Mesendoderm (in vitro differentiated cells): ENCODE results near the gene C3orf20.

Experiments used
- DNase-seq: peaks from one replicate; pipeline ENCODE4 v3.0.0; 2013
- H2AK5ac ChIP-seq: 2 replicates; pipeline ENCODE4 v1.6.1; 2013; ENCODE audit warnings: low read length, inconsistent platforms
- H2BK120ac ChIP-seq: 2 replicates; pipeline ENCODE4 v1.6.1; 2013; ENCODE audit warnings: low read depth, mild to moderate bottlenecking, low read length, moderate library complexity, mixed read lengths
- H2BK15ac ChIP-seq: replicated peaks from 2 replicates; pipeline ENCODE4 v1.6.1; 2013; ENCODE audit warnings: low read depth, mild to moderate bottlenecking, moderate library complexity
- H2BK5ac ChIP-seq: 2 replicates; pipeline ENCODE4 v1.6.1; 2013; ENCODE audit warnings: low read length, inconsistent platforms
- H3K18ac ChIP-seq: 2 replicates; pipeline ENCODE4 v1.6.1; 2013; ENCODE audit warnings: mild to moderate bottlenecking, low read length, mixed read lengths
- H3K23ac ChIP-seq: one replicate; pipeline ENCODE4 v1.6.1; 2013; ENCODE audit warnings: low read length
- H3K27ac ChIP-seq: 2 replicates; pipeline ENCODE4 v1.5.1; 2013; ENCODE audit warnings: low read depth, mild to moderate bottlenecking, inconsistent platforms, low read length, moderate library complexity
- H3K27me3 ChIP-seq: 2 replicates; pipeline ENCODE4 v1.6.1; 2013; ENCODE audit warnings: low read length, control low read depth, mild to moderate bottlenecking, inconsistent platforms; ENCODE audit not compliant: insufficient read depth, poor library complexity
- H3K36me3 ChIP-seq: 2 replicates; pipeline ENCODE4 v1.6.1; 2013; ENCODE audit warnings: low read length, inconsistent platforms; ENCODE audit not compliant: control insufficient read depth, insufficient read depth
- H3K4ac ChIP-seq: one replicate; pipeline ENCODE4 v1.6.1; 2013; ENCODE audit warnings: low read depth, mild to moderate bottlenecking, low read length, moderate library complexity
- H3K4me1 ChIP-seq: 2 replicates; pipeline ENCODE4 v1.6.1; 2013; ENCODE audit warnings: low read depth, low read length, inconsistent platforms; ENCODE audit not compliant: control insufficient read depth
- H3K4me2 ChIP-seq: 2 replicates; pipeline ENCODE4 v1.6.1; 2013; ENCODE audit warnings: low read length
- H3K4me3 ChIP-seq: 2 replicates; pipeline ENCODE4 v1.5.1; 2013; ENCODE audit warnings: mild to moderate bottlenecking, low read length
- H3K56ac ChIP-seq: one replicate; pipeline ENCODE4 v1.6.1; 2013; ENCODE audit warnings: low read length
- H3K79me1 ChIP-seq: 2 replicates; pipeline ENCODE4 v1.6.1; 2013; ENCODE audit warnings: low read length, inconsistent platforms
- H3K79me2 ChIP-seq: 2 replicates; pipeline ENCODE4 v1.6.1; 2013; ENCODE audit warnings: mild to moderate bottlenecking, low read length; ENCODE audit not compliant: control insufficient read depth, insufficient read depth
- H3K9ac ChIP-seq: 2 replicates; pipeline ENCODE4 v1.6.1; 2013; ENCODE audit warnings: low read length, inconsistent platforms
- H4K5ac ChIP-seq: one replicate; pipeline ENCODE4 v1.6.1; 2013; ENCODE audit warnings: low read length
- H4K8ac ChIP-seq: one replicate; pipeline ENCODE4 v1.6.1; 2013; ENCODE audit warnings: low read depth, mild to moderate bottlenecking, control low read depth, low read length, moderate library complexity
- WGBS: extraction: QIAGEN DNeasy Blood & Tissue Kit; methylation state at CpG from one replicate; pipeline ENCODE4 v1.1.7; 2013; ENCODE audit warnings: low lambda C conversion rate, missing lambda C conversion rate; ENCODE audit not compliant: insufficient coverage; ENCODE audit errors: extremely low coverage; 5-methylcytosine and 5-hydroxymethylcytosine counted together

C3orf20 gene

DNA sequence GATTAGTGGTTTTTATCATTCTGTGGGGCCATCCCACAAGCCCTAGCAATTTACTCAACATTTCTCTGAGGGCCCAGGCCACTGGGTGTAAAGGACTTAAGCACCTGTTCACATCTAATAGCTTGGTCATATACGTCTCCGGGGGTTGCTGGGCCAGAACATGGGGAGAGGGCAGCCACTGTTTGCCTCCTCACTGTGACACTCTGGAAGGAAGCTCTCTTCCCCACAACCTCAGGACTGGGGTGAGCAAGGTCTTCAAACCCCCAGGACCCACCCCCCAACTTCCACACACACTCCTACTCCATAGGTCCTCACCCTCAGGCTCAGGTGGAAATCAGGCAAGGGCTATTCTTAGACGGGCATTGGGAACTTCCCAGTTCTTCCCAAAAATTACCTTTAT lies 28.9 kb downstream of the C3orf20 start:
- Histone ChIP-seq H3K4me1 (no peaks in the 10 kb centered on the region), H3K4me2 (no peak overlapping the region), H3K79me1 (no peaks in the 10 kb centered on the region), H4K5ac (no peak overlapping the region), H2BK15ac (no peak overlapping the region), H3K36me3 (no peaks in the 10 kb centered on the region), H3K18ac (no peak overlapping the region), H3K79me2 (no peaks in the 10 kb centered on the region), H2AK5ac (no peak overlapping the region), H3K27me3 (no peaks in the 10 kb centered on the region), H2BK5ac (no peak overlapping the region), H4K8ac (no peak overlapping the region), H3K23ac (no peak overlapping the region), H3K4ac (no peak overlapping the region), H3K56ac (no peak overlapping the region), H3K9ac (no peak overlapping the region), H3K27ac (no peak overlapping the region), H2BK120ac (no peak overlapping the region), H3K4me3 (no peak overlapping the region)
- WGBS = no CpG with 5 or more reads among the region's 3 CpGs
- no peak for DNase-seq

DNA sequence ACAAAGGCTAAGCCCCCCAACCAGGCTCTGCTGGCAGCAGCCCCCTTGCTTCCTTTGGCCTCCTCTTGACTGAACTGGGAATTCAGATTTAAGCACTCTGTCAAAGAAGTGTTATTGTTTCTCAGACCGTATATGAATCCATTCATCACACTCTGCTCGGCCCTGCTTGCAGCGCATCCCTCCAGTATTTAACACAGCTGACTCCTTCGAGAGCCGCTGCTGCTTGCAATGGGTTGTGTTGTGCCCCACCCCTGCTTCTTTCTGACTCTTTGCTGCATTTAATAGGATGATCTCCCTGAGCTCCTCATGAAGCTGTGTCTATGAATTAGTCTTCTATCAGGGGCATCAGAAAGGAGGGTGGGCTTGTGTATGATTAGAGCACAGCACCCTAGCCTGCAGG lies 31.2 kb downstream of the C3orf20 start:
- H3K4me1 ChIP-seq = no peaks in the 10 kb centered on the region
- no peak overlapping the region for H3K4me2 ChIP-seq
- WGBS = no CpG with 5 or more reads among the region's 5 CpGs
- H3K27ac ChIP-seq = no peak overlapping the region
- H2BK120ac ChIP-seq = no peak overlapping the region
- no peak overlapping the region for H2BK5ac ChIP-seq
- no peaks in the 10 kb centered on the region for H3K27me3 ChIP-seq
- H4K5ac ChIP-seq = no peak overlapping the region
- no peak overlapping the region for H3K18ac ChIP-seq
- no peak overlapping the region for H3K23ac ChIP-seq
- H2AK5ac ChIP-seq = no peak overlapping the region
- H3K9ac ChIP-seq = no peak overlapping the region
- no peaks in the 10 kb centered on the region for H3K79me1 ChIP-seq
- H3K4ac ChIP-seq = no peak overlapping the region
- H2BK15ac ChIP-seq = no peak overlapping the region
- no peak overlapping the region for H3K56ac ChIP-seq
- H3K36me3 ChIP-seq = no peaks in the 10 kb centered on the region
- DNase-seq = no peak
- no peak overlapping the region for H4K8ac ChIP-seq
- no peaks in the 10 kb centered on the region for H3K79me2 ChIP-seq
- no peak overlapping the region for H3K4me3 ChIP-seq

DNA sequence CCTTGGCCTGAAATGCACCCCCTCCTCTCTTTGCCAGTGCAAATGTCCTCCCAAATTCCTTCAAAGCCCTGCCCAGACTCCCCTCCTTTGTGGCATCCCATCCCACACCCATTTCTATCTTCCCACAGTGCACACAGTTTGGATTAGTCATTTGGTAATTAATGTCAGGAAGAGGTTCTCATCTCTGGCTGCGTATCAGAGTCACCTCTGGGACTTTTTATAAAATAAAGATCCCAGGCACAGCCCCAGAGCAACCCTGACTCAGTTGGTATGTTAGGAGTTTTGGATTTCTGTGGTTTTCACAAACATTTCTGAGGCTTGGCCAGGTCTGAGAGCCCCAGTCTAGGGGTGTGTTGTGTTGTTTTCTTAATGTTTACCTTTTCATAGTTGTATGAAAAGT lies 41.6 kb downstream of the C3orf20 start:
- Histone ChIP-seq H3K23ac (no peak overlapping the region), H3K4me1 (no peaks in the 10 kb centered on the region), H3K4ac (no peak overlapping the region), H3K27me3 (no peaks in the 10 kb centered on the region), H2BK5ac (no peak overlapping the region), H3K9ac (no peak overlapping the region), H3K4me3 (no peak overlapping the region), H2BK120ac (no peak overlapping the region), H3K27ac (no peak overlapping the region), H4K5ac (no peak overlapping the region), H3K79me1 (no peaks in the 10 kb centered on the region), H3K4me2 (no peak overlapping the region), H3K36me3 (no peaks in the 10 kb centered on the region), H3K79me2 (no peaks in the 10 kb centered on the region), H2BK15ac (no peak overlapping the region), H2AK5ac (no peak overlapping the region), H4K8ac (no peak overlapping the region), H3K56ac (no peak overlapping the region), H3K18ac (no peak overlapping the region)
- no peak for DNase-seq
- WGBS = no CpG with 5 or more reads among the region's 1 CpG

DNA sequence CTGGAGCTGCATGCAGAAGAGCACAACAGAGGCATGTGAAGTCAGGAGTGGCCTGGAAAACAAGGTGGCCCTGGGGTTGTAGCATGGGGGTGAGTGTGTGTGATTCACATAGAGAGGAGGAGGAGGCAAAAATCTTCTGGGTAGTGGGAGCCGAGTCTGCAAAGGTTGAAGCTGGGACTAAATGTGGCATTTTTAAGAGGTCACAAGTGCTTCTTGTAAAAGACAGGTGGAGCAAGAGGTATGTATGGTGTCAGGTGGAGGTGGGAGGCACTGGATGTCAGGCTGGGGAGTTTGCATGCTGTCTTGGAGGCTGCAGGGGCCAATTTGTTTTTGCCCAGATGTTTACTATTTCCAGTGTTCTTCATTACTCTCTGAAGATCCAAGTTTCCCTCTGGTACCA lies 42.4 kb downstream of the C3orf20 start:
- H3K56ac ChIP-seq = no peak overlapping the region
- no CpG with 5 or more reads among the region's 1 CpG for WGBS

DNA sequence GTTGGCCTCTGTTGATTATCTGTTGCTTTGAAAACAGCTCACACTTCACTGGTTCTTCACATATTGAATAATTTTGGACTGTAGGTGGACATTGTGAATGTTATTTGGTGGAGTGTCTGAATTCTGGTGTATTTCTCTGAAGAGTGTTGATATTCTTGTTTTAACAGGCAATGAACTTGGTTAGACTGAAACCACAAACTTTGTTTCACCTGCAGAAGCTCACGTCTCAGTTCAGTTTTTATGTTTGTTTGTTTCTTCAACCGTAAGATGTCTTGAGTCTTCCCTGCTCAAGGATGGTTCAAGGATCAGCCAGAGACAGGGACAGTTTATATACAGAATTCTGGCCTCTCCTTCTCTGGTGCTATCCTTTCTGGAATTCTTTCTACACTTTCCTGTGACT lies 43.6 kb downstream of the C3orf20 start:
- Histone ChIP-seq H3K4me1 (no peaks in the 10 kb centered on the region), H3K27me3 (no peaks in the 10 kb centered on the region), H3K4me3 (no peak overlapping the region), H3K27ac (no peak overlapping the region), H4K5ac (no peak overlapping the region), H4K8ac (no peak overlapping the region), H3K23ac (no peak overlapping the region), H3K56ac (no peak overlapping the region), H3K79me1 (no peaks in the 10 kb centered on the region), H3K18ac (no peak overlapping the region), H3K4ac (no peak overlapping the region), H2BK120ac (no peak overlapping the region), H3K79me2 (no peaks in the 10 kb centered on the region), H3K4me2 (no peak overlapping the region), H3K9ac (no peak overlapping the region), H3K36me3 (no peaks in the 10 kb centered on the region), H2BK5ac (no peak overlapping the region), H2BK15ac (no peak overlapping the region), H2AK5ac (no peak overlapping the region)
- WGBS = no CpG with 5 or more reads among the region's 2 CpGs
- no peak for DNase-seq

More for the DNA sequence above, 42.4 kb downstream of the C3orf20 start:
- peak; percentile 5 for DNase-seq
- Histone ChIP-seq H2BK120ac (no peak overlapping the region), H3K27ac (no peak overlapping the region), H3K79me1 (no peaks in the 10 kb centered on the region), H4K5ac (no peak overlapping the region), H3K9ac (no peak overlapping the region), H2BK5ac (no peak overlapping the region), H3K36me3 (no peaks in the 10 kb centered on the region), H3K27me3 (no peaks in the 10 kb centered on the region), H3K18ac (no peak overlapping the region), H2BK15ac (no peak overlapping the region), H4K8ac (no peak overlapping the region), H3K4me3 (no peak overlapping the region), H2AK5ac (no peak overlapping the region), H3K79me2 (no peaks in the 10 kb centered on the region), H3K4me2 (no peak overlapping the region), H3K23ac (no peak overlapping the region), H3K4me1 (no peaks in the 10 kb centered on the region), H3K4ac (no peak overlapping the region)

DNA sequence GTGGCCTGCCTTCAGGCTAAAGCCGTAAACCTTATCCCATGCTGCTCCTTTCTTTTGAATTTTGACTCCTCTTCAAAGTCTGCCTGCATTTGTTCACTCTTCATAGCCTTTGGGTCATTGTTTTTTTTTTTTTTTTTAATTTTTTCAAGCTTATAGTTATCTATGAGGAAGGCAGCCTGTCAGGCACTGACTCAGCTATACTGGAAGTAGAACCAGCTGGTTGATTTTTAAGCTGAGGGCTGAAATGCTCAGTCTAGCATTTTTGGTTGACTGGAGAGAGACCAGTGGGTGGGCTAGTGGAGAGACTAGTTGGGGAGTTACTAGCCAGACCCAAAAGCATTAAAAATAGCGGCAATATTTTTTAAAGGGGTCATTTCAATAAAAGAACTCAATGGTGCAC lies 44.1 kb downstream of the C3orf20 start:
- Histone ChIP-seq H3K4me1 (no peaks in the 10 kb centered on the region), H4K5ac (no peak overlapping the region), H2BK120ac (no peak overlapping the region), H3K18ac (no peak overlapping the region), H3K79me1 (no peaks in the 10 kb centered on the region), H3K27me3 (no peaks in the 10 kb centered on the region), H2BK5ac (no peak overlapping the region), H3K56ac (no peak overlapping the region), H3K4me3 (no peak overlapping the region), H3K79me2 (no peaks in the 10 kb centered on the region), H3K9ac (no peak overlapping the region), H4K8ac (no peak overlapping the region), H2AK5ac (no peak overlapping the region), H3K4me2 (no peak overlapping the region), H3K36me3 (no peaks in the 10 kb centered on the region), H3K23ac (no peak overlapping the region), H2BK15ac (no peak overlapping the region), H3K4ac (no peak overlapping the region), H3K27ac (no peak overlapping the region)
- DNase-seq = no peak
- no CpG with 5 or more reads among the region's 2 CpGs for WGBS
